Transverse colon (tissue), 3 donors: ENCODE results near the gene DTL.

Source experiments
- POLR2A ChIP-seq: fragments of 450-650 bp; IDR thresholded peaks from one replicate; pipeline ENCODE4 v1.6.1; 2016; ENCODE audit warnings: antibody characterized with exemption, mild to moderate bottlenecking, moderate library complexity
- TF ChIP-seq, protein P1 (sequence below), 5 experiments: fragments of 200-600 bp in 3 of 5; fragments of 450-650 bp in 2 of 5; sonication (generic) in 3 of 5; IDR thresholded peaks; 1 replicate in 2 of 5; 2 replicates in 3 of 5; pipeline ENCODE4 v1.5.1; 2016 to 2017; ENCODE audit warnings: antibody characterized with exemption in 5 of 5, inconsistent platforms in 3 of 5, mild to moderate bottlenecking in 2 of 5, moderate library complexity in 1 of 5

DNA sequence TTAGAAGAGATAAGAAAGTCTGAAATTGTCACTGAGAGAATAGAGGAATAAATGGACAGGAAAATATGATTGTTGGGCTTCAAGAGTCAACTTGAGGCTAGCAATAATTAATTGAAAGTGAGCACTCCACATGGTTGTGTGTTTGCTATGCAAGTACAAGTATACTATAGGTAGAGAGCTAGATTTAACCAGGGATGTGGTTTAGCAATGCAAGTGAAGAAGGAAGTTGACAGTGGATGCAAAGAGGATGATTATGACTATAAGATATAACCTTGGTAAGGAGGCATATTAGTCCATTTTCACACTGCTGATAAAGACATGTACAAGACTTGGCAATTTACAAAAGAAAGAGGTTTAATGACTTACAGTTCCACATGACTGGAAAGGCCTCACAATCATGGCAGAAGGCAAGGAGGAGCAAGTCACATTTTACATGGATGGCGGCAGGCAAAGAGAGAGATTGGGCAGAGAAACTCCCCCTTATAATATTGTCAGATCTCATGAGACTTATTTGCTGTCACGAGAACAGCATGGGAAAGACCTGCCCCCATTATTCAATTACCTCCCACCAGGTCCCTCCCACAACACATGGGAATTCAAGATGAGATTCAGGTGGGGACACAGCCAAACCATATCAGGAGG, 47.3 kb downstream of the DTL start:
- TF ChIP-seq, protein P1, sequence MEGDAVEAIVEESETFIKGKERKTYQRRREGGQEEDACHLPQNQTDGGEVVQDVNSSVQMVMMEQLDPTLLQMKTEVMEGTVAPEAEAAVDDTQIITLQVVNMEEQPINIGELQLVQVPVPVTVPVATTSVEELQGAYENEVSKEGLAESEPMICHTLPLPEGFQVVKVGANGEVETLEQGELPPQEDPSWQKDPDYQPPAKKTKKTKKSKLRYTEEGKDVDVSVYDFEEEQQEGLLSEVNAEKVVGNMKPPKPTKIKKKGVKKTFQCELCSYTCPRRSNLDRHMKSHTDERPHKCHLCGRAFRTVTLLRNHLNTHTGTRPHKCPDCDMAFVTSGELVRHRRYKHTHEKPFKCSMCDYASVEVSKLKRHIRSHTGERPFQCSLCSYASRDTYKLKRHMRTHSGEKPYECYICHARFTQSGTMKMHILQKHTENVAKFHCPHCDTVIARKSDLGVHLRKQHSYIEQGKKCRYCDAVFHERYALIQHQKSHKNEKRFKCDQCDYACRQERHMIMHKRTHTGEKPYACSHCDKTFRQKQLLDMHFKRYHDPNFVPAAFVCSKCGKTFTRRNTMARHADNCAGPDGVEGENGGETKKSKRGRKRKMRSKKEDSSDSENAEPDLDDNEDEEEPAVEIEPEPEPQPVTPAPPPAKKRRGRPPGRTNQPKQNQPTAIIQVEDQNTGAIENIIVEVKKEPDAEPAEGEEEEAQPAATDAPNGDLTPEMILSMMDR (IDR thresholded peaks at IDR 0.05), result no peak
- no peak for TF ChIP-seq POLR2A
